Activated CD4-positive, alpha-beta T cell treated with anti-CD3 and anti-CD28 coated beads for 1 hour (primary cell): Measurements from ENCODE around the gene FRAT1.
A peak's percentile ranks its signal among the peaks of the same experiment; 100 is the strongest.
"Not testable (repeated sequence)": the region's sequence is repeated elsewhere in the genome, so short reads cannot be mapped to it uniquely, and the experiment has no call there.

Experiments
- DNase-seq: peaks from one replicate; pipeline ENCODE4 v3.0.0-alpha.2; 2020

FRAT1 gene

DNA sequence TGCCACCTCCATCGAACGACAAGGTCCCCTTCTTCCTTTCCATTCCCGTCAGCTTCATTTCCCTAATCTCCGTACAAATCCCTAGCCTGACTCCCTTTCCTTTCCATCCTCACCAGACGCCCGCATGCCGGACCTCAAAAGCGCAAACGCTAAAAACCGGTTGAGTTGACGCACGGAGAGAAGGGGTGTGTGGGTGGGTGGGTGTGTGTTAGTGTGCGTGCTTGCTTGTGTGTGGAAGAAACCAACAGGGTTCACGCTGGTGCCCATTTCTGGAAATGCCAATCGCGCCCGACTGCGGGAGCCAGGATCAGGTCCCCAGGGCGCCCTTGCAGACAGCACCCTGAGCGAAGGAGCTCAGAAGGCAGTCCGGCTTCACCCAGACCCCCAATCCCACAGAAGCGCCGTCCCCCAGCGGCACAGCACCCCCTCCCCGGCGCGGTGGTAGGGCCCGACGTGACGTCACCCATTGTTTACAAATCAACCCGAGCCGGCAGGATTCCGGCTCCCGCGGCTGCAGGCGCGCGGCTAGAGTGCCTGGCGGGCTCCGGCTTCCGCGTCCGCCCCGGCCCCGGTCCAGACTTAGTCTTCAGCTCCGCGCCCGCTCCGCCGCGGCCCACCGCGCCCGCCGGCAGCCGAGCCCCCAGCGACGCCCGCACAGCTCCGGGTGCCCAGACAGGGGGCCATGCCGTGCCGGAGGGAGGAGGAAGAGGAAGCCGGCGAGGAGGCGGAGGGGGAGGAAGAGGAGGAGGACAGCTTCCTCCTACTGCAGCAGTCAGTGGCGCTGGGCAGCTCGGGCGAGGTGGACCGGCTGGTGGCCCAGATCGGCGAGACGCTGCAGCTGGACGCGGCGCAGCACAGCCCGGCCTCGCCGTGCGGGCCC, at the start of gene FRAT1:
TSS of gene FRAT1 (plus strand) at position 500 of the 880 bp plus-strand sequence. CDS start at position 683, 183 bp downstream.
- DNase-seq = peak; percentile 85

DNA sequence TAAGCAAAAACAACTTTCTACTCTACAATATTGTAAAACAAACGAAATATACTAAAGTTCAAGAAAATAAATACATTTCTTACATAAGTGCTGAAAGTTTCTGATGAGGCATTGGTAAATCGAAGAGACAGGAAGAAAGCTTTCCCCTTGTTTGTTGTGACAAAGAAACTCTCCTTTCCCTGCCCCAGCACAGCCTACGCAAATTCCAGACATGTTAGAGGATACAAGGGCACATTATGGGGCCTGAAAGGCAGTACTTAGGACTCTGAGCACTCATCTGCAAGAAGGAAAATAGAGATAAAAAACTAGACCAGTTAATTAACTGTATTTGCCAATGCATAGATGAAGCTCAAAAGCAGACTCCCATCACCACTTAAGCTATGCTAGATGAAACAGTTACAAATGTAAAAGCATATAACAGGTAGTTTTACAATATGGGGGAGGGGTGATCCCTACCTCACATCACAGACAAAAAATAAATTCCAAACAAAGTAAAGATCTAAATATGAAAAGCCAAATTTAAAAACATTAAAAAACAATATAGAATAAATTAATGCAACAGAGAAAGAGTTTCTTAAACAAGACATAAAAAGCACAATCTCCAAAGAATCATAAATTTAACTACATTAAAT, 48.4 kb upstream of the FRAT1 start:
- no peak for DNase-seq

- DNase-seq = no peak
Observed at GRCh38 chr10:97273700-97274099, 45.4 kb upstream of the FRAT1 start.

DNA sequence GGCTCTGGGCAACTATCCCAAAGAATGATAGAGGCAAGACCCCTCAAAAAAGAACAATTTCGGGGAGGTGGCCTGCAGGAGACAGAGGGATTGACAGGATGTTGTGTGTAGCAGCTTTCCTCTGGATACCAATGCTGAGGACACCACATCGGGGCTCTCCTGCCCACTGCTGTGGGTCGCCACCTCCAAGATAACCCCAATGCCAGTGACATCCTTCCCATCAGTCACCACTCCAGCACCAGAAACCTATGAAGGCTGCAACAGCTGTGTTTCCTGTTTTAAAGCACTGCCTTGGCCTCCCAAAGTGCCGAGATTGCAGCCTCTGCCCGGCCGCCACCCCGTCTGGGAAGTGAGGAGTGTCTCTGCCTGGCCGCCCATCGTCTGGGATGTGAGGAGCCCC, 44.2 kb upstream of the FRAT1 start:
- no peak for DNase-seq

- no peak for DNase-seq
Observed at GRCh38 chr10:97277551-97277950, 41.5 kb upstream of the FRAT1 start.

DNA sequence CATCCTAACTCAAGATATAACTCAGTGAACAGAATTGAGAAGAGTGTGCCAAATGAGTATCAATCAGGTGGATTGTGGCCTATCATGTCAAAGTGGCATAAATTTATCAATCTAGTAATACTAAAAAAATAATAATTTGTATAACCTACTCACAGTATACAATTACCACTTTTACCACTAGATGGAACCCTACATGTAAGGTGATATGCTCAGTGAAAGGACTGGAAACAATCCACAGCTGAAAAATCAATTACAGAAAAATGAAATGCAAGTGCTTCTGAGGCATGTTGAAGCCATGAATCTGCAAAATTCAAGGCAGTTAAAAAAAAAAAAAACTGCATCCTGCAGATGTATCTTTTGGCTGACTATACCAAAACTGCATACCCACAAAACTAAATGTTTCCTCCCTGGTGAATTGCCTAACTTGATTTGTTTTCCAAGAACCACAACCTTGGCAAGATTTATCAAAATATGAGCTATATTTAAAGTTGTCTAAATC, 40.5 kb upstream of the FRAT1 start:
- no peak for DNase-seq

- no peak for DNase-seq
Observed at GRCh38 chr10:97279121-97279815, 39.8 kb upstream of the FRAT1 start.

- no peak for DNase-seq
Observed at GRCh38 chr10:97280783-97281182, 38.3 kb upstream of the FRAT1 start.

DNA sequence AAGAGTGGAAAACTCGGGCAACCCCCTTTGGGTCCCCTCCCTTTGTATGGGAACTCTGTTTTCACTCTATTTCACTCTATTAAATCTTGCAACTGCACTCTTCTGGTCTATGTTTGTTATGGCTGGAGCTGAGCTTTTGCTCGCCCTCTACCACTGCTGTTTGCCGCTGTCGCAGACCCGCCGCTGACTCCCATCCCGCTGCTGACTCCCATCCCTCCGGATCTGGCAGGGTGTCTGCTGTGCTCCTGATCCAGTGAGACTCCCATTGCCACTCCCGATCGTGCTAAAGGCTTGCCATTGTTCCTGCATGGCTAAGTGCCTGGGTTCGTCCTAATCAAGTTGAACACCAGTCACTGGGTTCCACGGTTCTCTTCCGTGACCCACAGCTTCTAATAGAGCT, 29.0 kb upstream of the FRAT1 start:
- DNase-seq = not testable (repeated sequence)

- DNase-seq = not testable (repeated sequence)
Observed at GRCh38 chr10:97290576-97291356, 28.3 kb upstream of the FRAT1 start.

GRCh38 chr10:97291357-97292096, 27.5 kb upstream of the FRAT1 start:
- no peak for DNase-seq

- DNase-seq = peak; percentile 86
Observed at GRCh38 chr10:97292097-97292861, 26.8 kb upstream of the FRAT1 start, which contains the start of gene ARHGAP19. TSS of gene ARHGAP19 (minus strand) at chr10:97292637. CDS start at chr10:97292627, 10 bp downstream.

GRCh38 chr10:97292862-97293198, 26.2 kb upstream of the FRAT1 start:
- DNase-seq = no peak

DNA sequence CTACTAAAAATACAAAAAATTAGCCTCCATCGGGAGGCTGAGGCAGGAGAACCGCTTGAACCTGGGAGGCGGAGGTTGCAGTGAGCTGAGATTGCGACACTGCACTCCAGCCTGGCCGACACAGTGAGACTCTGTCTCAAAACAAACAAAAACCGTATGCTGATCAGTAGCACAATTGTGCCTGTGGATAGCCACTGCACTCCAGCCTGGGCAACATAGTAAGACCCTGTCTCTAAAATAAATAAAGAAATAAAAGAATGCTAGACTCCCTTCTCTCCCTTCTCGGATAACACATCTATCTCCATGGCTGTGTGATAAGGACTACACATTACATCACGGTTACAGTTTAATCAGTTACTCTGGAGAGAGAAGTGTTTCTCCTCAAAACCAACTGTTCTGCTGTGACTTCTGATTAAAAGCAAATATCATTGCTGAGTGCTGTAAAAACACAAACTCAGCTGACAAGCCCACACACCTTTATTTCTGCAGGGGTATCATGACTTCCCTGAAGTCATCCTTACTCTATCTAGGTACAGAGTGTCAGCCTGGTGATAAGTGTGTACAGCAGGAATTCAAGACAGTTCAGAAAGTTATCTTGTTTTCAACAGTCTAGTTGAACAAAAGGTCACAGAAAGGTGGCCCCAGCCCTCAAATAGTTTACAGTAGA, 21.4 kb upstream of the FRAT1 start:
- no peak for DNase-seq

DNA sequence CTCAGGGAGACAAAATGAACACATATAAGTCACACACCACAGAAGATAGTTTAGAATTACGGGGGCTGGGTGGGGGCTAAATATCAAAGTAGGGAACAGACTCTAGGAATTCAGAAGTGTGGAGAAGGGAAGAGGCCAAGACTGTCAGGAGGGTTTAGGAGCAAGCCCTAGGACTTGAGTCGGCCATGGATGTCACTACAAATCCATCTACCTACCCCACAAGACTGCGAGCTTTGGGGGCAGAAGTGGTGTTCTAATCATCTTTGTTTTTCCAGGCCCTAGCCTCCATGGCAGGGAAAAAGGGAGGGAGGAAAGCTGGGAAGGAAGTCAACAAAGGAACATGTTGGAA, 20.9 kb upstream of the FRAT1 start:
- DNase-seq = no peak

GRCh38 chr10:97300980-97301379, 18.1 kb upstream of the FRAT1 start:
- DNase-seq = no peak

- DNase-seq = no peak
Observed at GRCh38 chr10:97302088-97302791, 16.8 kb upstream of the FRAT1 start.

DNA sequence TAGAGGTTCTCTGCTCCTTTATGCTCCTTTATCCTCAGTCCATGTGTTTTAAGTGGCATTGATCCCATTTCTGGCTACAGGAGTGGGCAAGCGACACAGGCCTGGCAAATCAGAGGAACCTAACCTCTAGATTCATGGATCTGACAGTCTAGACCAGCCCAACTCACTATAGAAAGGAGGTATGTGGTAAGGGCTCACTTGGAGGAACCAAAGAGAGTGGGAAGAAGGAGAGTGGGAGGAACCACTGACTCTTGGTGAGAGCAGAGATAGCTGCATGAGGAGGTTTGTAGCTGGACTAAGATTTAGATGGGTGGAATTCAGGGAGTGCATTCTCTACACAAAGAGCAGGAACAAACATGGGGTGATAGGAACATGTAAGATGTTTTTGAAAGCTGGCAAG, 11.6 kb upstream of the FRAT1 start:
- DNase-seq = no peak

DNA sequence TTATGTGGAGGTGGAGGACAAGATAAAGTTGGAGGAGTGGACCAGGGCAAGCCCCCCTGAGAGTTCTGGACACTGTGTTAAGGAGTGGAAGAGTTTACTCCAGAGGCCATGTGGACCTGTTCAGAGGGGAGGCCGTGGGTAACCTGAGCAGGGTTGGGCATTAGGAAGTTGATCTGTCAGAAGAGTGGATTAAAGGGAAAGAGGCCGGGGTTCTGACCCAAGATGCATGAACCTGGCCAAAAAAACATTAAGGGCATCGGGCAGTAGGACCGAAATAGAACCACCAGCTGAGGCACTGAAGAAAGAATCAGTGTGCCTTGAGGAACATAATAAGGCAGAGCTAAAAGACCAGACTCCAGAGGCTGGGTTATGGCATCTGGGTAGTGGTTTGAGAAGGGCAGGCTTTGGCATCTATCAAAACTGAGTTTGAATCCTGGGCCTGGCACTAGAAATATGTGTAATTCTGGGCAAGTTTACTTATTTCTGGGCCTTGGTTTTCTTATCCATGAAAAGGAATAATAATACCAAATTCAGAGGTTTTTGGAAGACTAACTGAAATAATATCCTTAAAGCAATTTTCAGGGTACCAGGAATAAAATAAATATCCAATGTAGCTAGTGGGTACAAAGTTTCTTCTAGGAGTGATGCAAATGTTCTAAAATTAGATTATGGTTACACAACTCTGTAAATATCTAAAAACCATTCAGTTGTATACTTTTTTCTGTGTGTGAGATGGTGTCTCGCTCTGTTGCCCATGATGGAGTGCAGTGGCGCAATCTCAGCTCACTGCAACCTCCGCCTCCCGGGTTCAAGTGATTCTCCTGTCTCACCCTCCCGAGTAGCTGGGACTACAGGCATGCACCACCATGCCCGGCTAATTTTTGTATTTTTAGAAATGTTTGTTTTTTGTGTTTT, 10.9 kb upstream of the FRAT1 start:
- DNase-seq = no peak
